HG02798 (cell line): Measurements from ENCODE around the gene CAPN5.
"Not testable (repeated sequence)": the region's sequence is repeated elsewhere in the genome, so short reads cannot be mapped to it uniquely, and the experiment has no call there.

ENCODE experiments used
- ATAC-seq: cut with Tn5 transposase; IDR thresholded peaks from one replicate; pipeline ENCODE4 v1.9.1; 2021; ENCODE audit warnings: mild to moderate bottlenecking; ENCODE audit not compliant: unreplicated experiment, poor library complexity

CAPN5 gene

GRCh38 chr11:77093987-77094840 is 27.4 kb downstream of the CAPN5 start:
- no peak for ATAC-seq

- ATAC-seq, result no peak
Observed at GRCh38 chr11:77094841-77095365, 28.1 kb downstream of the CAPN5 start.

GRCh38 chr11:77095551-77096490 is 29.1 kb downstream of the CAPN5 start:
- ATAC-seq, result no peak

- ATAC-seq, result no peak
Observed at GRCh38 chr11:77096591-77097019, 29.8 kb downstream of the CAPN5 start.

- not testable (repeated sequence) for ATAC-seq
Observed at GRCh38 chr11:77097180-77097579, 30.4 kb downstream of the CAPN5 start.

GRCh38 chr11:77100166-77101042 is 33.6 kb downstream of the CAPN5 start:
- ATAC-seq, result no peak

GRCh38 chr11:77101043-77101537 is 34.3 kb downstream of the CAPN5 start:
- ATAC-seq, result no peak

GRCh38 chr11:77102246-77103210 is 35.8 kb downstream of the CAPN5 start, which contains the start of gene OMP:
TSS of gene OMP (plus strand) at chr11:77102840. CDS start at chr11:77102840, 0 bp downstream.
- ATAC-seq, result no peak

- no peak for ATAC-seq
Observed at GRCh38 chr11:77103319-77103718, 36.5 kb downstream of the CAPN5 start.

- no peak for ATAC-seq
Observed at GRCh38 chr11:77104727-77105126, 38.0 kb downstream of the CAPN5 start.

GRCh38 chr11:77106321-77106720 is 39.5 kb downstream of the CAPN5 start:
- ATAC-seq, result no peak

GRCh38 chr11:77106759-77107158 is 40.0 kb downstream of the CAPN5 start:
- no peak for ATAC-seq

GRCh38 chr11:77107950-77108349 is 41.2 kb downstream of the CAPN5 start:
- no peak for ATAC-seq

GRCh38 chr11:77108436-77108835 is 41.7 kb downstream of the CAPN5 start:
- no peak for ATAC-seq

- no peak for ATAC-seq
Observed at GRCh38 chr11:77109236-77110019, 42.7 kb downstream of the CAPN5 start.

- no peak for ATAC-seq
Observed at GRCh38 chr11:77110836-77111235, 44.1 kb downstream of the CAPN5 start.

- no peak for ATAC-seq
Observed at GRCh38 chr11:77111277-77111676, 44.5 kb downstream of the CAPN5 start.

- no peak for ATAC-seq
Observed at GRCh38 chr11:77111946-77112345, 45.2 kb downstream of the CAPN5 start.
